Measurements from ENCODE around the gene CXCL8. TPM values are rescaled to one million over a fixed set of nuclear protein-coding genes. Genes with fewer than 3 reads are reported as not detected.

Gene CXCL8
- total and polyA plus RNA-seq, 9 of the 15 experiments (the other 6 are each of a cell fraction or from before 2014, with no cell fraction given) = 1.6 to 7.7 (median 3.3) TPM

GRCh38 chr4:73735231-73735630 lies 5.1 kb upstream of the CXCL8 start (continued):
- 0 out of 2 replicates have a peak, but pooled peaks have one; percentile 26 for TF ChIP-seq ZNF592 (IDR thresholded peaks at IDR 0.05)
- TF ChIP-seq C11orf30 (IDR thresholded peaks at IDR 0.05; ENCODE audit: low read depth) = peak; percentile 81; the same call in 1 of the 2 replicates
- TF ChIP-seq RFX1 (IDR thresholded peaks at IDR 0.05) = 0 out of 2 replicates have a peak, but pooled peaks have one; percentile 11
- 0 out of 2 replicates have a peak, but pooled peaks have one; percentile 14 for TF ChIP-seq CHAMP1 (IDR thresholded peaks at IDR 0.05)
- TF ChIP-seq ARID1B (IDR thresholded peaks at IDR 0.05) = peak; percentile 61
- TF ChIP-seq ZBTB40 (IDR thresholded peaks at IDR 0.05) = peak; percentile 53
- no peak for TF ChIP-seq ZBTB40 (CRISPR knock-in tag; IDR thresholded peaks at IDR 0.05)
- peak; percentile 65 for TF ChIP-seq ZNF316 (IDR thresholded peaks at IDR 0.05)
- no peak for TF ChIP-seq ZBTB34 (CRISPR knock-in tag; IDR thresholded peaks at IDR 0.05)
- peak; percentile 65 for TF ChIP-seq FOSL1 (tag; conservative IDR thresholded peaks at IDR 0.05)
- peak; percentile 70; the same call in 1 of the 2 replicates for TF ChIP-seq BACH1 (tag; IDR thresholded peaks at IDR 0.05)
- peak; percentile 82 for TF ChIP-seq SMARCE1 (IDR thresholded peaks at IDR 0.05)
